K562 (cell line): Measurements from ENCODE around the gene PPOX. TPM values are rescaled to one million over a fixed set of nuclear protein-coding genes. Genes with fewer than 3 reads are reported as not detected.

Experiments
- BCLAF1 ChIP-seq, 2 experiments: fragments of 450-650 bp in 1 of 2; IDR thresholded peaks; 2 replicates each; pipeline ENCODE4 v1.6.1; 2011 to 2017; ENCODE audit warnings: low read depth in 2 of 2, antibody characterized with exemption in 1 of 2, borderline replicate concordance in 1 of 2, low read length in 1 of 2, mild to moderate bottlenecking in 1 of 2, mixed read lengths in 1 of 2; ENCODE audit not compliant: control insufficient read depth in 1 of 2
- MAFK ChIP-seq: IDR thresholded peaks from 2 replicates; pipeline ENCODE4 v1.6.1; 2011; ENCODE audit warnings: low read length, improper control_type of control experiment
- NR2C2 ChIP-seq, 2 experiments: fragments of 200-800 bp in 1 of 2; sonication (Bioruptor generic) in 1 of 2; sonication (generic) in 1 of 2; formaldehyde crosslinking in 1 of 2; IDR thresholded peaks; 2 replicates each; pipeline versions ENCODE4 v1.6.1 to v1.8.0; 2016 to 2022; ENCODE audit warnings: mild to moderate bottlenecking in 1 of 2, missing compliant biosample characterization in 1 of 2, missing genetic modification characterization in 1 of 2, missing genetic modification reagents in 1 of 2
- RBM17 ChIP-seq: fragments of 200-400 bp; formaldehyde crosslinking; IDR thresholded peaks from 2 replicates; pipeline ENCODE4 v1.6.1; 2017; ENCODE audit warnings: low read depth, mild to moderate bottlenecking, low read length, borderline replicate concordance
- REST ChIP-seq, 2 experiments: fragments of 450-650 bp; formaldehyde crosslinking in 1 of 2; IDR thresholded peaks; 2 replicates each; pipeline versions ENCODE4 v1.4.0 to v1.6.1; 2014 to 2020; ENCODE audit warnings: mild to moderate bottlenecking in 2 of 2, borderline replicate concordance in 1 of 2, low read depth in 1 of 2
- polyA plus RNA-seq, 8 experiments: library from polyadenylated mRNA; depleted of rRNA in 4 of 8; stranded (reverse) in 5 of 8; unstranded in 3 of 8; fragments of >200 nt; fragmentation: Nextera tagmentation in 2 of 8; fragmentation: Illumina TruSeq in 1 of 8; extraction: Ambion mirVana in 2 of 8; extraction: Trizol in 1 of 8; gene quantifications; 2 replicates each; pipeline versions ENCODE4 v1.2.1 to v1.2.3, GENCODE V29; 2011 to 2014; ENCODE audit warnings: inconsistent platforms in 1 of 8, missing spikeins in 1 of 8
- total RNA-seq, 7 experiments: library from RNA; depleted of rRNA in 6 of 7; stranded (reverse); fragments of >200 nt in 6 of 7; fragmentation: Illumina TruSeq in 2 of 7; extraction: Trizol in 2 of 7; gene quantifications; 2 replicates each; pipeline versions ENCODE4 v1.2.1 to v1.2.3, GENCODE V29; 2011 to 2021; ENCODE audit warnings: low replicate concordance in 1 of 7
- TF ChIP-seq, protein P1 (sequence below): IDR thresholded peaks from 2 replicates; pipeline ENCODE4 v1.6.1; 2011; ENCODE audit warnings: borderline replicate concordance, low read depth, mild to moderate bottlenecking, moderate library complexity, low read length; ENCODE audit not compliant: insufficient read depth, poor library complexity, severe bottlenecking

Gene PPOX
- total and polyA plus RNA-seq, 9 of the 15 experiments (the other 6 are each of a cell fraction or from before 2014, with no cell fraction given): 17.0 to 57.1 (median 38.9) TPM

- TF ChIP-seq REST (IDR thresholded peaks at IDR 0.05; ENCODE audit: borderline replicate concordance) (no peak), REST (CRISPR knock-in tag; IDR thresholded peaks at IDR 0.05; ENCODE audit: low read depth) (0 out of 2 replicates have a peak, but pooled peaks have one; percentile 67), RBM17 (no peak), BCLAF1 (IDR thresholded peaks at IDR 0.05; ENCODE audit: borderline replicate concordance in 1 of 2, control insufficient read depth in 1 of 2, low read depth in 2 of 2, low read length in 1 of 2) (0 out of 4 replicates have a peak, but pooled peaks of 1 of the 2 experiments have one; percentile 23), NR2C2 (CRISPR knock-in tag; IDR thresholded peaks at IDR 0.05) (peak; percentile 83), NR2C2 (tag; IDR thresholded peaks at IDR 0.05) (peak; percentile 45), MAFK (no peak)
- TF ChIP-seq, protein P1, sequence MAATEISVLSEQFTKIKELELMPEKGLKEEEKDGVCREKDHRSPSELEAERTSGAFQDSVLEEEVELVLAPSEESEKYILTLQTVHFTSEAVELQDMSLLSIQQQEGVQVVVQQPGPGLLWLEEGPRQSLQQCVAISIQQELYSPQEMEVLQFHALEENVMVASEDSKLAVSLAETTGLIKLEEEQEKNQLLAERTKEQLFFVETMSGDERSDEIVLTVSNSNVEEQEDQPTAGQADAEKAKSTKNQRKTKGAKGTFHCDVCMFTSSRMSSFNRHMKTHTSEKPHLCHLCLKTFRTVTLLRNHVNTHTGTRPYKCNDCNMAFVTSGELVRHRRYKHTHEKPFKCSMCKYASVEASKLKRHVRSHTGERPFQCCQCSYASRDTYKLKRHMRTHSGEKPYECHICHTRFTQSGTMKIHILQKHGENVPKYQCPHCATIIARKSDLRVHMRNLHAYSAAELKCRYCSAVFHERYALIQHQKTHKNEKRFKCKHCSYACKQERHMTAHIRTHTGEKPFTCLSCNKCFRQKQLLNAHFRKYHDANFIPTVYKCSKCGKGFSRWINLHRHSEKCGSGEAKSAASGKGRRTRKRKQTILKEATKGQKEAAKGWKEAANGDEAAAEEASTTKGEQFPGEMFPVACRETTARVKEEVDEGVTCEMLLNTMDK: no peak
Observed at GRCh38 chr1:161117759-161118581, 48.3 kb upstream of the PPOX start, which contains the start of the genes NIT1 and PFDN2 (continued).
